KBM-7 (cell line): Measurements from ENCODE around the gene RDH11.
"Not testable (repeated sequence)": the region's sequence is repeated elsewhere in the genome, so short reads cannot be mapped to it uniquely, and the experiment has no call there.

Experiments used
- DNase-seq: peaks from one replicate; pipeline ENCODE4 v3.0.0-alpha.2; 2015
- in situ Hi-C: fragments of 300-500 bp; cut with MboI; formaldehyde crosslinking; loops from 2 replicates; pipeline ENCODE4 v1.14.3; 2020; ENCODE audit warnings: low sequenced_read_pairs, low pct_unique_long_range_greater_than_20kb, mixed read lengths

The RDH11 gene, protein sequence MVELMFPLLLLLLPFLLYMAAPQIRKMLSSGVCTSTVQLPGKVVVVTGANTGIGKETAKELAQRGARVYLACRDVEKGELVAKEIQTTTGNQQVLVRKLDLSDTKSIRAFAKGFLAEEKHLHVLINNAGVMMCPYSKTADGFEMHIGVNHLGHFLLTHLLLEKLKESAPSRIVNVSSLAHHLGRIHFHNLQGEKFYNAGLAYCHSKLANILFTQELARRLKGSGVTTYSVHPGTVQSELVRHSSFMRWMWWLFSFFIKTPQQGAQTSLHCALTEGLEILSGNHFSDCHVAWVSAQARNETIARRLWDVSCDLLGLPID

DNA sequence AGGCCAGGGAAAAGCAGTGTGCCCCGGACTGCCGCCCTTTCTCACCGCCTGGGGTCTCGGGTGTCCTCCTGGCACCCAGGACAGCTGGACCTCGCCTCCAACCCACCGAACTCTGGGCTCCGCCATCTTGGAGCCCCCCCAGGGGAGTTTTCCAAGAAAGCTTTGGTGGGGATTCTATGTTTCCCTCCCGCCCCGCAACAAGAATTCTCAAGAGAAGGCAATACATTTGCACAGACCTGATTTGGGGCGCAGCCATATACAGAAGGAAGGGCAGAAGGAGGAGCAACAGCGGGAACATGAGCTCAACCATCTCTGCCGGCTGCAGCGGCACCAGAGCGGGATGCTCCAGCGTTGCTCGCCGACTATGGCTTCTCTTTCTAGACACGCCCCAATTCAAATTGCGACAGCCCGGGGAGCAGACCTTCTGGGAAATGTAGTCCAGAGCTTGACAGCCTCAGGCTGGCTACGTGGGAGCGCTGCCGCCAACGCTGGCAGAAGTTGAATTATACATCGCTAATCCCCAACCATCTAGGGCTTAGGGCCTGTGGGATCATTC is at the start of gene RDH11:
Gene RDH11 (minus strand): TSS at position 371 of the 556 bp plus-strand sequence. CDS start 61 bp downstream, at position 310.
- in situ Hi-C loops = no loop called here
- DNase-seq = peak; percentile 90

DNA sequence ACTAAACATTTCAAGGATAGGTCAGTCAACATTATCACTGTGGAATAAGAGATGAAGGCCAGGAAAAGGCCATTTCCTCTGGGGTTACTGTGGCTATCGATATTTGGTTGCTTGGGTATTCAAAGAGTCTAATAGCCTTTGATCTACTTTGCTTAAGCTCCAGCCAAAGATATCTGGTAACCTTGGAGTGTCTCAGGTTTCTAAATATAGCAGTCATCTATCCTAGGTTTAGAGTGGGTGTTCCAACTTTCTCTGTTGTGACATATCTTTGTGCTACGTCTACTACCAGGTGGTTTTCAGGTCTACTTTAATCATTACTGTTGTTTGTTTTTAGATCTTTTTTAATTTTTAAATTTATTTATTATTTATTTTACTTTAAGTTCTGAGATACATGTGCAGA is 48.5 kb upstream of the RDH11 start:
- no peak for DNase-seq
- in situ Hi-C loops = no loop called here

DNA sequence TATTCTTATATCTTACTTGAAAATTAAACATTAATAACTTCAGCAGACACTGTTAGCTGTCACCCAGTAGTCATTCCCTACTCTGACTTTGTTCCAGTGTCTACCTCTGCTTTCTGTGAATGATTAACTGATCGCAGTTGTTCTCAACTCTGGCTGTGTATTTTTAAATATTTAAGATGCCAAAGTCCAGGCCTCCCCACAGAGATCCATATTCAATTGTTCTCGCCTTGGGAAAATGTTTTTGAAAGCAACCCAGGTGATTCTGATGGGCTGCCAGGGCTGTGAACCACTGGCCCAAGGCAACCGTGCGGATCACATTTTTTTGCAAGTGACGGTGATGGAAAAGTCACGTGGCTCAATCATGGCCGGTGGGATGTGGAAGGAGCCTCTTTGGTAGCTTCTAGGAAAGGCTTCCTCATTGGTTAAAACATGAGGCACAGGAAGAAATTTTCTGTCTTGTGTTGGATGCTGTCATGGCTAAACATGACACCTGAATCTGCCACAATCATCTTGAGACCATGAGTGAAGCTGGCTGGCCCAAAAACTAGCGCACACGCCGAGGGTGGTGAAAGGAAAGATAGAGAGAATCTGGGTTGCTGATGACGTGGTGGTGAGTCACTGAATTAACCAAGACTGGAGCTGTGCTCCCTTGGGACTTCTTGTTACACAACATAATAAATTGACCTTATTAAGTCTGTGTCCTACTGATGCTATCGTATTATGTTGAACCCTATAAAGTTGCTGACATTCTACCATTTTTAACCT is 43.4 kb upstream of the RDH11 start:
- peak; percentile 9 for DNase-seq
- in situ Hi-C loops = no loop called here

DNA sequence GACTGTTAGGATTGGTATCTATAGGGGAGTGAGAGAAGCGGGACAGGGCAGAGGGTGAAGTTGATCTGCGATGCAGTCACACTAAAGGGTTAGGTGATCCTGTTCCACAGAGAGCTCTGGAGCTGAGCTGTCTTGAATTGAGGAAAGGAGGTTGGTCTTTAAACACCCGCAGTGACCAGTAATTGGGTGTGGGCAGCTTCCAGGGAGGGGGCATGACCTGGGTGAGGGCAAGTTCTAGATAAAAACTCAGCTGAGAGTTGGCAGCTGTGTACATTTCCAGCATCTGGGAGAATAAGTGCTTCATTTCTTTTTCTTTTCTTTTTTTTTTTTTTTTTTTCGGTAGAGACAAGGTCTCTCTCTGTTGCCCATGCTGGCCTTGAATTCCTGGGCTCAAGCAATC is 41.2 kb upstream of the RDH11 start:
- no peak for DNase-seq
- in situ Hi-C loops = no loop called here

GRCh38 chr14:67735336-67736147 is 40.0 kb upstream of the RDH11 start:
- DNase-seq = no peak
- in situ Hi-C loops = no loop called here

DNA sequence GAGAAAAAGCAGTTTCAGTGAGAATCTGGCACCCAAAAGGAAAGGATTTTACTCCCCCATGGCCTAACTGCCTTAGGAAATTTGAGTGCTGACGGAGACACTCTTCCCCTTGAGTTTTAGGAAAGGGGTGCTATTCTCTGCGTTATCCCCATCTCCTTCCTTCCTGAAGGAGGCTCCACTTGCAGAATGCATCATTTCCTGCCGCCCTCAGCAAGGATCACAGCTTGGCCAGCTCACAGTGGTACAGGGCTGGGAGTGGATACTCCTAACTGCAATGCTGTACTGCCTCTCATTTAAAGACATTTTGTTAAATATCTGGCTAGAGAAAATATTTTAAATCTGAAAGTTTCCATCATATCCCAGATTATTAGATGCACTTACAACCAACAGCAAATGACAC is 39.1 kb upstream of the RDH11 start:
- no peak for DNase-seq
- in situ Hi-C loops = no loop called here

GRCh38 chr14:67733616-67734015 is 38.1 kb upstream of the RDH11 start:
- in situ Hi-C loops = no loop called here
- DNase-seq = no peak

DNA sequence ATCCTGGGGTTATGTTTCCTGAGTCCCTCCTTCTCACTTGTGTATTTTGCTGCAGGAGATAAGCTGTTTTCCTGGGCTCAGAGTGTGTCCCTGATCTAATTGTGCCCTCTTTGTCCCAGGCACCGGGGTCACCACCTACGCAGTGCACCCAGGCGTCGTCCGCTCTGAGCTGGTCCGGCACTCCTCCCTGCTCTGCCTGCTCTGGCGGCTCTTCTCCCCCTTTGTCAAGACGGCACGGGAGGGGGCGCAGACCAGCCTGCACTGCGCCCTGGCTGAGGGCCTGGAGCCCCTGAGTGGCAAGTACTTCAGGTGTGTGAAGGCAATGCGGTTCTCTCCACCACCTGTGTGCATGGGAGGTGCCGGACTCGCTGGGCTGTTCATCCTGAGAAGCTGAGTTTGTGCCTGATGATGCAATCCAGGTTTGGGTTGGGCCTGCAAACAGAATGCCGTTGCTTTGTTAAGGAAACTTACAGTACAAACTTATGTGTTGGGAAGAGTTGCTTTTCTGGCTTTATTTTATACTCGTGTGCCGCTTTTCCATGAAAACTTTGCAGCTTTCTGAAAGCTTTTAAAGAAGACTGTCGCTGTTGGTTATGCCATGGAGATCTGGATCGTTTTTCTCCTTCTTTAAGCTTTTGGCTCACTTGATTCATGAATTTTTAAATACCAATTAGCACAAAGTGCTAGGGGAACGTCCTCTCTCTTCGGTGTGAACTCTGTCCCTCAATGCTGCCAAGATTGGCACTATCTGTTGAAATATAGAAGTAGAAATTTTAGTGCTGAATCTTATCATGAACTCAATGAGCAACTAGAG is 33.7 kb upstream of the RDH11 start:
- in situ Hi-C loops = no loop called here
- no peak for DNase-seq

GRCh38 chr14:67728258-67728657 is 32.7 kb upstream of the RDH11 start:
- in situ Hi-C loops = no loop called here
- no peak for DNase-seq

DNA sequence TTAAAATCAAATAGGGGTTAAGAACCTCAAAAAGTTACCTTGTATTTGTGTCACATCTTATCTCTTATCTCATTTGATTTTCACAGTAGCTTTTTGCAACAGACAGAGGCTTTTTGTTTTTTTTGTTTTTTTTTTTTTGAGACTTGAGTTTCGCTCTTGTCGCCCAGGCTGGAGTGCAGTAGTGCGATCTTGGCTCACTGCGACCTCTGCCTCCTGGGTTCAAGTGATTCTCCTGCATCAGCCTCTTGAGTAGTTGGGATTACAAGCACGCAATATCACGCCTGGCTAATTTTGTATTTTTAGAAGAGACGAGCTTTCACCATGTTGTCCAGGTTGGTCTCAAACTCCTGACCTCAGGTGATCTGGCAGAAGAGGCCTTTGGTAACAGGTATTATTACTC is 31.8 kb upstream of the RDH11 start:
- DNase-seq = no peak
- in situ Hi-C loops = no loop called here

- no peak for DNase-seq
Observed at GRCh38 chr14:67725171-67725570, 29.6 kb upstream of the RDH11 start.

DNA sequence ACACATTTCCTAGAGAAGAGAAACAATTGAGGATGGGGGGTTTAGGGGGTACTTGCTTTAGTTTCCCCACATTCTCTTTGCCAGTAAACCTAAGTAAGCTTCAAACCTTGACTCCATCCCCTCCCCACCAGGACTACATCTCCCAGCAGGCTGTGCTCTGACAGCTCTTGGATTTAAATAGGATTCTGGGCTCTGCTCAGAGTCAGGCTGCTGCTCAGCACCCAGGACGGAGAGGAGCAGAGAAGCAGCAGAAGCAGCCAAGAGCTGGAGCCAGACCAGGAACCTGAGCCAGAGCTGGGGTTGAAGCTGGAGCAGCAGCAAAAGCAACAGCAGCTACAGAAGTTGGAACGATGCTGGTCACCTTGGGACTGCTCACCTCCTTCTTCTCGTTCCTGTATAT is 26.7 kb upstream of the RDH11 start:
- in situ Hi-C loops = no loop called here
- DNase-seq = no peak

More at GRCh38 chr14:67725171-67725570, 29.6 kb upstream of the RDH11 start:
- in situ Hi-C loops = no loop called here

- DNase-seq = no peak
- in situ Hi-C loops = no loop called here
Observed at GRCh38 chr14:67721875-67722274, 26.3 kb upstream of the RDH11 start.

GRCh38 chr14:67719866-67720265 is 24.3 kb upstream of the RDH11 start:
- DNase-seq = no peak
- in situ Hi-C loops = no loop called here

DNA sequence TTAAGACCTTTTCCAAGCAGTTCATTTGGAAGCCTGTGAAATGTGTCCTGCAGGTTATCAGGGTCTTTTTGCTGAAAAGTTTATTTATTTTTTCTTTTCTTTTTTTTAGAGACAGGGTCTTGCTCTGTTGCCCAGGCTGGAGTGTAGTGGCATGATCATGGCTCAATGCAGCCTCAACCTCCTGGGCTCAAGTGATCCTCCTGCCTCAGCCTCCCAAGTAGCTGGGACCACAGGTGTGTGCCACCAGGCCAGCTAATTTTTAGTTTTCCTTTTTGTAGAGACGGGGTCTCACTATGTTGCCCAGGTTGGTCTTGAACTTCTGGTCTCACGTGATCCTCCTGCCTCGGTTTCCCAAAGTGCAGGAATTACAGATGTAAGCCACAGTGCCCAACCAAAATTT is 23.8 kb upstream of the RDH11 start:
- in situ Hi-C loops, DNase-seq: not testable (repeated sequence)

- in situ Hi-C loops = no loop called here
- no peak for DNase-seq
Observed at GRCh38 chr14:67718265-67718664, 22.7 kb upstream of the RDH11 start.

DNA sequence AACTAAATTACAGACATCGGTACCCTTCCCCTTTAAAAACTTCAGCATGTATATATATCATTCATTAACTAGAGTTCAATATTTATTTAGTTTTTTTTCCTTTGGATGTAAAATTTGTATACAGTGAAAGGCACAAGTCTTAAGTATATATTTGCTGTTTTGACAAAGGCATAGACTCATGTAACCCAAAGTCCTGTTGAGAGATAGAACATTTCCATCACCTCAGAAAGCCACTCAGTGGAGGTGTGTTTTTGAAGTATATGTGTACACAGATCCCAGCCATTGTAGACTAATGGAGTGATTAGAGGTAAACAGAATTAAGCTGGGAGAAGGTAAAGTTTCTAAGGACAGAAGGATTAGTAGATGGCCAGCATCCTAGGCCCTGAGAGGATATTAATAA is 21.5 kb upstream of the RDH11 start:
- no peak for DNase-seq
- in situ Hi-C loops = no loop called here

- in situ Hi-C loops = no loop called here
- DNase-seq = peak; percentile 38
Observed at GRCh38 chr14:67710209-67710608, 14.6 kb upstream of the RDH11 start.

GRCh38 chr14:67709796-67710195 is 14.2 kb upstream of the RDH11 start:
- DNase-seq, in situ Hi-C loops: not testable (repeated sequence)
